HG03575 (cell line): ENCODE measurements around the gene IFT25.

Experiments used
- ATAC-seq: cut with Tn5 transposase; IDR thresholded peaks from one replicate; pipeline ENCODE4 v1.9.1; 2021; ENCODE audit not compliant: unreplicated experiment, insufficient number of reproducible peaks, low FRiP score; ENCODE audit errors: extremely low read depth

IFT25 gene

DNA sequence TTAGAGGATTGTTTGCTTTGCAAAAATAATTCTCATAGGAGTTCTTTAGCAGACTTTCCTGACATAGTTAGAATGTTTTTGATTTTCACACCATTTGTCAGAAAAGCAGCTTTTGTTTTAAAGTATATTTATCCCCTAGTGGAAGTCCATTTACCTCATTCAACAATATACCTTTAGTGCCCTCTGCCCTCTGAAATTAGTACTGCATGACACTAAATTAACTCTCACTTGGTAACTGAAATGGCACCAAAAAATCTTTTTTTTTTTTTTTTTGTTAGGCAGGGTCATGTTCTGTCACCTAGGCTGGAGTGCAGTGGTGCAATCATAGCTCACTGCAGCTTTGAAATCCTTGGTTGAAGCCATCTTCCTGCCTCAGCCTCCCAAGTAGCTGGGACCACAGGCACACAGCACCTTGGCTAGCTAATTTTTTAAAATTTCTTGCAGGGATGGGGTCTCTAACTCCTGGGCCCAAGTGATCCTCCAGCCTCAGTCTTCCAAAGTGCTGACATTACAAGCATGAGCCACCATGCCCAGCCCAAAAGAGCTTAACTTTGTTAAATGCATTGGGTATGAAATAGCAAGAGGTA, 14.3 kb upstream of the IFT25 start:
- ATAC-seq: no peak

DNA sequence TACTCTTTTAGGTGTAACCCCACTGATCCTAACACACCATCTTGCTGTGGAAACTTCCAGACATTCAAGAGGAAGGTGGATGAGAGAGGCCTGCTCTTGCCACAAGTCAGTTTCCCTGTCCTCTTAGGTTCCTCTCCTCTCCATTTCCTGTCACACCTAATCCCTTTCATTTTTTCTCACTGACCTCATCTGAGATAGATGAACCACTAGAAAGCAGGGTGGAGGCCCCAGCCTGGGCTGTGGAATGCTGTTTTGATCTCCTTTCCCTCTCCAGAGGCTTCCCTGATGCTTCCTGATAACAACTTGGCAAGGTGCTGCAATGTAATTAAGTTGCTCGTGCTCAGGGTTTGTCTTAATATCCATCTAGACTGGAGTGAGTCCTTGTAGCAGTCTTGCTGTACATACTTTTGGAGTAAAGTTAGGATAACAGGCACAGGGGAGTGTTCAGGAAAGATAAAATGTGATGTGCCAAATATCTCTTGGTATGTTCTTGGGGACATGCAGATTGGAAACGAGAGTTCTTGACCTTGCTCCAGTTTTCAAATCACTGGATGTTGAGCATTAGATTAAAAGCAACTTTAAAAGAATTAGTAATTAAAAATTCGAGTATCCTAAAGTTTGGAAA, 11.8 kb upstream of the IFT25 start:
- no peak for ATAC-seq

DNA sequence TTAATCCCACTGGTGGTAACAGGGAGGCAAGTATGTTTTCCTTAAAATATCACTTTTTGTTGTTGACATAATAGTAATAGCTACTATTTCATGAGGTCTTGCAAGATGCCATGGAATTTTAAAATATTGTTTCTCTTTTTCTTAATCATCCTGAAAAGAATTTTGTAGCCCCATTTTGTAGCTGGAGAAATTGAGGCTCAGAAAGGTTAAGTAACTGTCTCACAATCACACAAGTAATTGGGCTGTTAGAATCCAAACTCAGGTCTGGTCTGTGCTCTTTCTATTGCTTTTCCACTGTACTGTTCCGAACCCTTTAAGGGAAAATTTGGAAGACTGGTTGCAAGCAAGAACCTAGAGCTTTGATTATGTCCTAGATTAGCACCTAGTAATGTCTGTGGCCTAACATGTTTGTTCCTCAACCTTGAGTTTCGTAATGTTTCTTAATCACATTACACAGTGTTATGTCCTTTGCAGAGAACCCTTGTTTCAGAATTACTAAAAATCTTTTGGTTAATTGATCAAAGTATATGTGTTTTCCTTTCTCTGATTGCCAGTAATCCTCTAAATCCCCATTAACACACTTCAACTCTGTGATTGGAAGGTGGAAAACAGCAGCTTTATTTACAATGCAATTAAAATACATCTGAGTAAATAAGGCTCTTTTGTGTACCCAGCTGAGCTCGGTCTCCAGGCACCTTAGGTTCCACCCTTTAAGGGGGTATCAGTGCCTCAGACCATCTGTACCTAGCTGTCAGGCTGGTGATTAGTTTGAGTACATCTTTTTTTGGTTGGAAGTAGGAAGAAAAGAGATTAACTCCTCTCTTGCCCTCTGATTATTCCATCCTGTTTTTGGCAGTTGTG, 11.0 kb upstream of the IFT25 start:
- no peak for ATAC-seq

DNA sequence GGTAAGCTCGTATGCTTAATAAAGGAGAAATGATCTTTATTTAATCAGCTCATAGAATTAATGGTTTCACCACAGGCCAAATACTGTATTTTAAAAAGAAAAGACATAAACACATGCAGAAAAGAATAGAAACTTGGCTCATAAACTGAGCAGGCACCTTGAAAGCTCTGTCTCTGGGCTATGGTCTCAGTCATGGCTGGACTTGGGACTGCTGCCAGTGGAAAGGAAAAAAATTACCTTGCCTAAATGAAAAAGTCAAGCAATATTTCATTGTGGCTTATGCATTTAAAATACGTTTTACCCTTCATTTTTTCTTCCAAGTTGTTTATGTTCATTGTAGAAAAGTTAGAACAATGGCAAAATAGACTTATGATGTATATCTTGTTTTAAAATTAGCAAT, 8.6 kb upstream of the IFT25 start:
- ATAC-seq: no peak

DNA sequence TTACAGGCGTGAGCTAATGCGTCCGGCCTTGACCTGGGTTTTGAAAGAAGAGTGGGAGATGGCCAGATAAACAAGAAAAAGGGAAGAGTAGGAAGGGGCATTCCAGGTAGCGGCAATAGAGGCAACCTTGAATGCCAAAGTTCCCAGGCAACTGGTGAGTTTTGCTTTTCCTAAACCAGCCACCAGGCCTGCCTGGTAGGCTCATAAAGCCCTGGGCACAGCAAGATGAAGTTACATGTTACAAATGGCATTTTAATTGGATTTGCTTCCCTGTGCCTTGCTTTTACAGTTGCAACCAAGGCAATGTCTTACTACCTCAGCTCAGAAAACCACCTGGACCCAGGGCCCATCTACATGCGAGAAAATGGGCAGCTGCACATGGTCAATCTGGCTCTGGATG, 6.2 kb upstream of the IFT25 start:
- no peak for ATAC-seq

DNA sequence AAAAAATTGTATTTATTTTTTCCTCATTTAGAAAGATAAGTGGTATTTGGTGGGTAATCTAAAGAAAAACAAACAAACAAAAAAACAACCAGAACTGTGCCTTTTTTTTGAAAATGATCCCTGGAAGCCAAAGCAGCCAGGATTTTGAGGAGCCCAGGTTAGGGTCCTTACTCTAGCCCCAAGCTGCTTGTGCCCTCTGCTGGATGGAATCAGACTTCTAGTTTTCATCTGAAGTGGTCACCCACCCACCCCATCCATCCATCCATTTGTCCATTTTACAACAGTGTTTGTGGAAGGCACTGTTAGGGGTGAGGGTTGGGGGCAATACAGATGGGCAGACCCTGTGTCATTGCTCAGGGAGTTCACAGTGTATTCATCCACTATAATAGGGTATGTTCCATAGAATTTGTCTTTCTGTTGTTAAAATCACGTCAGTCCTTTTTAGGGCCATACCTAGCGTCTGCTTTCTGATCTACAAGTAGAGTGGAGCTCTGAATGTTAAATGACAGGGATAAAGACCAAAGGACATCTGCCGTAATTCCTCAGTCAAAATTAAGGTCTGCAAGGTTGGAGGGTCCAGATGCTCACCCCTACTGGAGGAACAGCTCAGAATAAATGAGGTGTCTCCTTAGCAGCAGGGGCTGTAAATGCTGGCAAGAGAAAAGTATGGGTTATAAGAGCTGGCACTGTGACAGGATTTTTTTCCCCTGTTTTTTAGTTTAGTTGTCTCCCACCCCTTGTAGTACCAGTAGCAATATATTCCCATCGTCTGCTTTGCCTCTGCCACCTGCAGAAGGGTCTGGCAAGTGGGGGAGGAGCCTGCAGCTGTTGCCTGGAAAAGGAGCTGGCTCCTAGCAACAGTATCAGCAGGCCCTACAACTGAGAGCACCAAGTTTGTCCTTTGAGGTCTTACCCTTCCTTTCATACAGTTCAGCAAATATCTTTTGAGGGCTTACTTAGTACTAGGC, 3.8 kb upstream of the IFT25 start:
- no peak for ATAC-seq

DNA sequence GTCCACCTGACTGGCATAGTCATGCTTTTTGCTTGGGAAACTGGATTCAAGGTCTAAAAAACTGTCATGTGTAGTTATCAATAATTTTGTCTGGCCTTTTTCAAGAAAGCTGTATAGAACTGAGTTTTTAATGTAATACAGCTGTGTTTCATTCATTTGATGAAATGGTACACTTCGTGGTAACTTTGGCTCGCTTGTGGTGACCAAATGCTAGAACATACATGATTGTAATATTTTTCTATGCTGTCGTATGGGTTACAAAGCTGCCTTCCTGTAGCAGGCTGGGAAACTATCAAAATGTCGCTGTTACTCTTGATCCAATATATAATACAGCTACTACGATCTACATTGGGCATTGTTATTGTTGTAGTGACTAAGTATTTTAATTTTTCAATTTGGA, 2.8 kb upstream of the IFT25 start:
- ATAC-seq: no peak

DNA sequence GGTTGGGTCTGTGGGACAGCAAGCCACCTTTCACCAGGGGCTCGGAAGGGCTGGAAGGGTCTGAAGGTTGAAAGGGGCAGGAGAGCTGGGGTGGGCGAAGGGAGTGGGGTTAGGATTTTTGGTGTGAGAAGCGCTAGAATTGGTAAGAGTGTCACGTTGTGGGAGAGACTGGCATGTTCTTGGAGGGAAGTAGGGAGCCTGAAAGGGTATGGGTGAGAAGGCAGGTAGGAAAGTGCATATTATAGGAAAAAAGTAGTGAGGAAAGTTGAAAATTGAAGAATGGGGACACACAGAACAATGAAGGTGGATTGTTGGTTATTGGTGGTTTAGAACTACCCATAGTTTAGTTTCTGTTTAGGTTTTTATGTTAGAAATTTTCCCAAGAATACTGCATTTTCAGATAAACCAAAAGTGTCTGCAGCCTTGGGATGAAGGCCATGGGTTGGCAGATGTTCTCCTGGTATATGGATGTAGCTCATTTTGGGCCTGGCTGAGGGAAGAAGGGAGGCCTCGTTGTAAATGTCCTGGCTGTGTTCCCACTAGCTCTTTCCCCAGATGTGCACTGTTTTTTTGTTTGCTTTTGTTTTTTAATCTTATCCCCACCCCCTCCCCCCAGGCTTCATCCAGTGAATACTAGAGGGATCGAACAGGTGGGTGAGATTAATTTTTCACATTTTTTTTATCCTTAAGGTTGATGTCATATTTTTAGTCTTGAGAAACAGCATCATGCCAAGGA, 1.8 kb upstream of the IFT25 start:
- ATAC-seq: no peak

DNA sequence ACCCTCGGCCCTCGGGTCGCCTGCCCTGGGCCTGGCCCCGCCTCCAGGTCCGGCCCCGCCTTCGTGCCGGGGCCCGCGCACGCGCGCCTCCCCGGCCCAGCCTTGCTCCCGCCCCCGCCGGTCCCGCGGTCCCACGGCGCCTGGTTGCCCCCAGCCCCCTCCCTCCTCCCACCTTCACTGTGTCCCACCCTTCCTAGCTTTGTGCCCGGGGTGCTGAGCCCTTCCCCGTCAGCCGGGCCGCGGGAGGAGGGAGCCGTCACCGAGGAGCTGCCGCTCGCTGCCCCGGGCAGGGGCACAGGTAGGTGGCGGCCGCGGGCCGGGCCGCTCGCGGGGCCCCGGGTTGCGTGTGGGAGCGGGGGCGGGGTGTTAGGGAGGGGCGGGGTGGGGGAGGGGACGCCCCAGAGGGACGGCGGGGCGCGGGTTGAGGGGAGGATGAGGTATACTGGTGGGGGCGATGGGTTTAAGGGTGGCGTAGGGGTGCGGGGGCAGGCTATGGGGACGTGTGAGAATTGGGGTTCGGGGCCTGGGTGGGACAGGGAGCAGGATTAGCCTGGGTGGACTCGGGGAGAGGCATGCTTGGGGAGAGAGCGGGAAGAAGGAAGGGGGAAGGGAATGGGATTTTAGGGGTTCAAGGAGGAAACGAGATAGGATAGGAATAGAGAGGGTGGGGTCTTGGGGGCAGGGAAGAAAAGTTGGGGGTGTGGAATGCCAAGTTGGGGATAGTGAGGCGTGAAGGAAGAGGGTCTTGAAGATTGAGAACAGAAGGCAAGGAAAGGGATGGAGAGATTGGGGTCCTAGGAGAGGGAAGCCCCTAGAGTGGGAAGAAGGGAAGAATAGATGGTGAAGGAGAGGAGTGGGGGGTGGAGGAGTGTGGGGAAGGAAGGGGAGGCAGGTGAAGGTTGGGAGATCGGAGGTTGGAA, 1.0 kb upstream of the IFT25 start, which contains the start of gene LRRC42:
LRRC42 (plus strand) TSS at position 99 of the 920 bp plus-strand sequence. CDS start 5,650 bp downstream, outside the sequence.
- ATAC-seq: peak; percentile 24

DNA sequence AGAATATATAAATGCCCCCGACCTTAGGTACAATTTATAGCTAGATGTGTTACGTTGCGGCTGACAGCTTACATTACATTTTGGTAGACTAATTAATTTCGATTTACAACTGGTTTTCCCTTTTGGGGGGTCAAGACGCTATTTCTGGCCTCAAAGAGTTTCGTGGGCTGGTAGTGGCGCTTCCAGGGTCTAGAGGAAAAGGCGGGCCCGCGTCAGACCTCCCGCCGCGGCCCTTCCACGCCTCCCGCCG, 391 bp downstream of the IFT25 start:
- no peak for ATAC-seq

DNA sequence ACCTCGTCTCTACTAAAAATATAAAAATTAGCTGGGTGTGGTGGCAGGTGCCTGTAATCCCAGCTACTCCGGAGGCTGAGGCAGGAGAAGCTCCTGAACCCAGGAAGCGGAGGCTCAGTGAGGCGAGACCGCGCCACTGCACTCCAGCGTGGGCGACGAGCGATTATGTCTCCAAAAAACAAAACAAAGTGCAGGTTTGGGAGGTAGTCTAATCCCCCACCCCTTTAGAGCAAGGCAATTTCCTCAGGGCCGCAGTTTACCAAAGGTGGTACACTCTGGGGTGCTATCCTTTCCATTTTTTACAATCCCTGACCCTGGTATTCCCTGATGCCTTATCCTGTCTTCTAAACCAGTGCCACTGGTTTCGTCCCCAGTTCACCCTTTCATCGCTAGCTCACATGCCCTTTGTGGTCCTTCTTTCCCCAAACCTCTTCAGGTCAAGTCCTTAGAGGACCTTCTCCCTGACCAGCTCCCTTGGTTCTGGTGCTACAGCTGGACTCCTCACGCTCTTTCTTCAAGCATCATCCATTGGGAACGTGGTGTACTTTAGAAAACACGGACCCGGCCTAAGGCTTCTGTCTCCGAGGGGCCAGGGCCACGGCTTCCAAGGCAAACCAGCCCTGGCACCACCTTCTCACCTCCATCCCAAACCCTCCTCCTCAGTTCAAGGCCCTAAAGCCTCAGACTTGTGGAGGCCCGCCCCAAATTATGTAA, 873 bp downstream of the IFT25 start:
- no peak for ATAC-seq

DNA sequence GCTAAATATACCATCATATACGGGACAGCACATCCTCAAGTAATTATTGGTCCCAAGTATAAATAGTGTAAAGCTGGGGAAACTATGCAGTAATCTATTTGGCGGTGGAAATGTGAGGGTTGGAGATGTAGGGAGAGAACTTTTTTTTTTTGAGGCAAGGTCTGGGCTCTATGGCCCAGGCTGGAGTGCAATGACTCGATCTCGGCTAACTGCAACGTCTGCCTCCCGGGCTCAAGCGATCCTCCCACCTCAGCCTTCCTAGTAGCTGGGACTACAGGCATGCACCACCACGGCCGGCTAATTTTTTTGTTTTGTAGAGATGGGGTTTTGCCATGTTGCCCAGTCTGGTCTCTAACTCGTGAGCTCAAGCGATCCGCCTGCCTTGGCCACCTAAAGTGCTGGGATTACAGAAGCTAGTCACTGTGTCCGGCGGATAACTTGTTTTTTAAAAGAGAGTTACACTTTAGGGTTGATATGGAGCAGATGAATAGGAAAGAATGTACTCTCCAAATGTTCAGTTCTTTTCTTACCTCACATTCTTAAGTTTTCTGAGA, 1.9 kb downstream of the IFT25 start:
- no peak for ATAC-seq

DNA sequence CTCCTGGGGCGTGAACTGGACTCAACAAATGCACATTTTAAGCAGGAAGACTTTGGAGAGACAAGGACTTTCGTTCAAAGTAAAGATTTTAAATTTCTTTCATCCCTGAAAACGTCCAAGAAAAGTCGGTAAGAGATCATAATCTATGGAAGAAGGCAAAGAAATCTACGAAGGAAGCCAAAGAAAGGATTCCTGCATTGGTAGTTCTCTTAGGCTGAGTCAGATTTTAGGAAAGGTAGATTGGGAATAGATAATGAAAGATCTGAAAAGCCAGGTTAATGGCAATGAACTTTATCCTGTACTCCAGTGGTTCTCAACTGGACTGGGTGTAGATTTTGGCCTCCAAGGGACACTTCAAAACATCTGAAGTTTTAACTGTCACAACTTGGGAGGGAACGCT, 2.4 kb downstream of the IFT25 start:
- ATAC-seq: no peak

DNA sequence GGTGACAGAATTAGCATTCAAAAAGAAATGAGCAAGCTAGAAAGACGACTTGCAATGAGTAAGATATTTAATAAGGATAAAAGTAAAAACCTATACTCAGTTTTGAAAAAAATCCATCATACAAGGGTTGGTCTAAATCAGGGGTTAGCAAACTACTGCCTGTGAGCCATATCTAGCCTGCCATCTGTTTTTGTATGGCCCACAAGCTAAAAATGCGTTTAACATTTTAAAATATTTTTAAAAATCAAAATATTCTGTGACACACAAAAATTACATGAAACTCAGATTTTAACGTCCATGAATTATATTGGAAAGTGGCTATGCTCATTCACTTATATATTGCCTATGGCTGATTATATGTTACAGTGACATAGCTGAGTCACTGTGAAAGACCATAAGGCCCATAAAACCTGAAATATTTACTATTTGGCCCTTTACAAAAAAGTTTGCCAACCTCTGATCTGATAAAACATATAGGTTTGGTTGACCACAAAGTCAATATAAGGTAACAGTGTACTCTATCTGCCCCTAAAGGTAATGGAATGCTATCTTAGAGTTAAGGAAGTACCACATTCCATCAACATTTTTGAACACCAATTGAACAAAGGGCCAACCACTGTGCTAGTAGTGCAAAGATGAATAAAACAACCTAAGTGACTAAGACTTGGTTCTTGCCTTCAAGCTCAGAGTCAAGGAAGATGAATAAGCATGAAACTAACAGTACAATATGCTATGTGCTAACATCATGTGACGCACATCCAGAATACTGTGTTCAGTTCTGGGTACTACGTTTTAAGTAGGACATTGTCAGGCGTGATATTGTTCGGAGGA, 3.2 kb downstream of the IFT25 start:
- no peak for ATAC-seq

DNA sequence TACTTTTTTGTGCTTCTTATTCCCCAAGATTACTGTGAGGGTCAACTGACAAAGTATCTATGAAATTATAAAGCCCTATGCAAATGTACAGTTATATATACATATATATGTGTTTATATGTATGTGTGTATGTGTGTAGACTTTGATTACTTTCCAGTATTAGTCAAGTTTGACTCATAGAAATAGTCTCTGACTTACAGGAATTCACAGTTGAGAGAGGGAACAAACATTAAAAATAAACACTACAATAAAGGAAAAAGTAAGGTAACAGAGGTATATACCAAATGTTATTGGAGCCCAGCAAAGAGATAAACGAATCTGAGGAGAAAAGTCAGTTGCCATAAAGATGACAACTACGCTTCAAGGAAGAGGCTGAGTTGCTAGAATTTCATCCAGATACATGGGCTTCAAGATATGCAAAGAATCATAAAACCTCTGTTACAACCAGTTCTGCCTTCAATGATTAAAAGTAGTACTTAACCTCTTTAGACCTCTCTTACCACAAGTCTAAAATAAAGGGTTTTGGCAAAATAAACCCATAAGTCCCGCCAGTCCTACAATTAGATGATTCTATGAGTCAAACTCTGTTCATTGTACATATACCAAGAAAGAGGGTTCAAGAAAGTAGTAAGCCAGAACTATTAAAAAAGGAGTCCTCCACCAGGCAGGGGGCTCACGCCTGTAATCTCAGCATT, 7.2 kb downstream of the IFT25 start:
- no peak for ATAC-seq

DNA sequence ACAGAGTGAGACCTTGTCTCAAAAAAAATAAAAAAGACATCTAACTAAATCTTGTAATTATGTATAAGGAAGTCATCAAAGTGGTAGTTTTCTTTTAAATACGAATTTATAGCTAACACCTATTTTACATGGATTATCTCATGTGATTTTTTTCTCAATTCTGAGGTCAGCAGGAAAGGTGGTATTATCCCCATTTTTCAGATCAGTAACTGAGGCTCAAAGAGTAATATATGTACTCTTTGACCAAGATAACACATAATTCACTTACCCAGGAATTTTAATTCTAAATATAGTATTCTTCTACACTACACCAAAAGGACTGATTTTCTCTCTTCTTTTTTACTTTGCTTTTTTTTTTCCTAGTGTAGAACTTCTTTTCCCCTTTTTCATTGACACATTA, 9.1 kb downstream of the IFT25 start:
- no peak for ATAC-seq
